ENCODE data around the gene FHOD3. TPM values are rescaled to one million over a fixed set of nuclear protein-coding genes. Genes with fewer than 3 reads are reported as not detected.
A peak's percentile ranks its signal among the peaks of the same experiment; 100 is the strongest.

Gene FHOD3
- total and polyA plus RNA-seq, 9 of the 15 experiments (the other 6 are each of a cell fraction or from before 2014, with no cell fraction given), result 0.11 TPM; not detected in 8

- TF ChIP-seq AFF4 (CRISPR knock-in tag; IDR thresholded peaks at IDR 0.05), result no peak
- no peak for TF ChIP-seq NFIX (CRISPR knock-in tag; IDR thresholded peaks at IDR 0.05; ENCODE audit: low read depth)
- TF ChIP-seq ZNF407 (IDR thresholded peaks at IDR 0.05; ENCODE audit: low read depth), result no peak
- no peak for TF ChIP-seq HOXB6 (CRISPR knock-in tag; IDR thresholded peaks at IDR 0.05; ENCODE audit: borderline replicate concordance)
- TF ChIP-seq KDM4B (IDR thresholded peaks at IDR 0.05; ENCODE audit: borderline replicate concordance in 2 of 2, low read depth in 1 of 2), result no peak
- no peak for TF ChIP-seq NCOA2 (IDR thresholded peaks at IDR 0.05; ENCODE audit: partially characterized antibody in 2 of 2)
- TF ChIP-seq CCNT2 (IDR thresholded peaks at IDR 0.05; ENCODE audit: borderline replicate concordance, extremely low read depth, insufficient read length, low read depth, low read length), result no peak
- no peak for TF ChIP-seq POLR3G (IDR thresholded peaks at IDR 0.05; ENCODE audit: extremely low read depth, insufficient read length, insufficient replicate concordance)
- TF ChIP-seq ZNF79 (CRISPR knock-in tag; IDR thresholded peaks at IDR 0.05; ENCODE audit: low read depth), result no peak
- no peak for TF ChIP-seq CBX3 (IDR thresholded peaks at IDR 0.05; ENCODE audit: borderline replicate concordance in 1 of 2, low read length in 2 of 2)
- TF ChIP-seq STAT5A (IDR thresholded peaks at IDR 0.05; ENCODE audit: borderline replicate concordance, low read length), result no peak
- peak; percentile 39 for TF ChIP-seq MEIS2 (IDR thresholded peaks at IDR 0.05; ENCODE audit: partially characterized antibody)
- TF ChIP-seq DPF2 (IDR thresholded peaks at IDR 0.05), result no peak
- no peak for TF ChIP-seq SMARCE1 (IDR thresholded peaks at IDR 0.05)
- no peak for TF ChIP-seq RAD51 (IDR thresholded peaks at IDR 0.05; ENCODE audit: borderline replicate concordance, low read depth)
Observed at GRCh38 chr18:36490897-36491296, 193.4 kb downstream of the FHOD3 start (continued).

All from K562 (cell line).